GM12891 (cell line): ENCODE data around the gene LRRC9. TPM values are rescaled to one million over a fixed set of nuclear protein-coding genes. Genes with fewer than 3 reads are reported as not detected.

Experiments used
- DNase-seq: peaks from one replicate; pipeline ENCODE4 v3.0.0; 2011; ENCODE audit warnings: low spot score; ENCODE audit not compliant: insufficient read length
- FAIRE-seq: peaks from 2 replicates; lab custom pipeline; 2011; peaks lifted over from hg19 to GRCh38; lab: Jason Lieb, UNC
- PAX5 ChIP-seq: IDR thresholded peaks from 2 replicates; pipeline ENCODE4 v1.6.1; 2011; ENCODE audit warnings: low read length, moderate library complexity, mild to moderate bottlenecking; ENCODE audit not compliant: insufficient read depth, severe bottlenecking
- POLR2A ChIP-seq: IDR thresholded peaks from 2 replicates; pipeline ENCODE4 v1.6.1; 2011; ENCODE audit warnings: low read depth, low read length, control low read depth
- POLR2AphosphoS5 ChIP-seq: IDR thresholded peaks from 2 replicates; pipeline ENCODE4 v1.6.1; 2011; ENCODE audit warnings: low read depth, low read length, control low read depth
- POU2F2 ChIP-seq: IDR thresholded peaks from 2 replicates; pipeline ENCODE4 v1.6.1; 2011; ENCODE audit warnings: low read depth, mild to moderate bottlenecking, control low read depth, low read length, moderate library complexity
- SPI1 ChIP-seq: IDR thresholded peaks from 2 replicates; pipeline ENCODE4 v1.6.1; 2011; ENCODE audit warnings: low read depth, low read length, control low read depth
- TAF1 ChIP-seq: IDR thresholded peaks from 2 replicates; pipeline ENCODE4 v1.6.1; 2011; ENCODE audit warnings: low read depth, low read length, control low read depth
- polyA plus RNA-seq: library from polyadenylated mRNA; unstranded; fragments of >200 nt; gene quantifications from one replicate; pipeline ENCODE4 v1.2.1, GENCODE V29; 2012; ENCODE audit warnings: low read depth, missing spikeins, inconsistent platforms; ENCODE audit not compliant: missing spikeins

LRRC9 gene
- not detected for polyA plus RNA-seq

- no peak for DNase-seq
- peak; percentile 83 for FAIRE-seq
- no peak for TF ChIP-seq POU2F2
- no peak for TF ChIP-seq TAF1
- no peak for TF ChIP-seq POLR2AphosphoS5
- no peak for TF ChIP-seq SPI1
- no peak for TF ChIP-seq PAX5
- TF ChIP-seq POLR2A: no peak
Measured at GRCh38 chr14:59919570-59920377, at the start of gene LRRC9. Gene LRRC9 (plus strand): TSS chr14:59920144.

GRCh38 chr14:59870277-59871165 is 49.4 kb upstream of the LRRC9 start, which contains the start of gene RTN1:
Gene RTN1 (minus strand): TSS chr14:59870776. CDS start chr14:59870630, 146 bp downstream.
- DNase-seq (peak; percentile 39), FAIRE-seq (peak; percentile 61)
- no peak for TF ChIP-seq POU2F2
- TF ChIP-seq TAF1: no peak
- TF ChIP-seq POLR2AphosphoS5: no peak
- no peak for TF ChIP-seq SPI1
- no peak for TF ChIP-seq POLR2A
- TF ChIP-seq PAX5: no peak

- TF ChIP-seq PAX5 (no peak), TAF1 (no peak), POU2F2 (no peak), SPI1 (no peak), POLR2A (no peak), POLR2AphosphoS5 (no peak)
- no peak for FAIRE-seq
Measured at GRCh38 chr14:59871166-59871495, 48.8 kb upstream of the LRRC9 start.

GRCh38 chr14:59882957-59883356 is 37.0 kb upstream of the LRRC9 start:
- no peak for DNase-seq
- no peak for FAIRE-seq
- TF ChIP-seq SPI1 (no peak), POLR2A (no peak), PAX5 (no peak), POLR2AphosphoS5 (no peak), TAF1 (no peak), POU2F2 (no peak)

More at GRCh38 chr14:59871166-59871495, 48.8 kb upstream of the LRRC9 start:
- no peak for DNase-seq

GRCh38 chr14:59890676-59891075 is 29.3 kb upstream of the LRRC9 start:
- no peak for TF ChIP-seq SPI1
- no peak for TF ChIP-seq POU2F2
- no peak for TF ChIP-seq TAF1
- no peak for TF ChIP-seq POLR2AphosphoS5
- TF ChIP-seq PAX5: no peak
- TF ChIP-seq POLR2A: no peak
- FAIRE-seq: no peak
- DNase-seq: no peak

GRCh38 chr14:59895721-59896120 is 24.2 kb upstream of the LRRC9 start:
- no peak for FAIRE-seq
- TF ChIP-seq TAF1 (no peak), POLR2AphosphoS5 (no peak), POU2F2 (no peak), SPI1 (no peak), POLR2A (no peak), PAX5 (no peak)
- DNase-seq: no peak

GRCh38 chr14:59897757-59898383 is 22.1 kb upstream of the LRRC9 start:
- FAIRE-seq (peak; percentile 90), DNase-seq (no peak)
- no peak for TF ChIP-seq POLR2A
- no peak for TF ChIP-seq PAX5
- no peak for TF ChIP-seq TAF1
- TF ChIP-seq POLR2AphosphoS5: no peak
- no peak for TF ChIP-seq POU2F2
- no peak for TF ChIP-seq SPI1

GRCh38 chr14:59900556-59900955 is 19.4 kb upstream of the LRRC9 start:
- FAIRE-seq (no peak), DNase-seq (no peak)
- TF ChIP-seq TAF1 (no peak), POLR2A (no peak), POLR2AphosphoS5 (no peak), PAX5 (no peak), POU2F2 (no peak), SPI1 (no peak)

- DNase-seq: no peak
- TF ChIP-seq PAX5 (no peak), TAF1 (no peak), POLR2A (no peak), POU2F2 (no peak), SPI1 (no peak), POLR2AphosphoS5 (no peak)
- no peak for FAIRE-seq
Measured at GRCh38 chr14:59904184-59904583, 15.8 kb upstream of the LRRC9 start.
